ENCODE data around the gene NDUFB4. TPM values are rescaled to one million over a fixed set of nuclear protein-coding genes. Genes with fewer than 3 reads are reported as not detected.
"Not testable (repeated sequence)": the region's sequence is repeated elsewhere in the genome, so short reads cannot be mapped to it uniquely, and the experiment has no call there.

Gene NDUFB4
- total RNA-seq, 2 experiments from 2014 or later: 123 to 125 TPM

- POLR2A ChIA-PET: no interaction called here
- CTCF ChIA-PET: no interaction called here
Measured at GRCh38 chr3:120623727-120624093, 27.6 kb downstream of the NDUFB4 start.

- POLR2A ChIA-PET: no interaction called here
- CTCF ChIA-PET: no interaction called here
Measured at GRCh38 chr3:120625159-120625586, 29.0 kb downstream of the NDUFB4 start.

GRCh38 chr3:120634539-120634938 lies 38.4 kb downstream of the NDUFB4 start:
- ChIA-PET CTCF (interaction anchor here (0.6 kb wide), 1 partner anchor 12 kb away, joined by 3 read pairs; no protein-coding TSS in a partner anchor), POLR2A (no interaction called here)

GRCh38 chr3:120636795-120637401 lies 40.8 kb downstream of the NDUFB4 start:
- POLR2A ChIA-PET: no interaction called here

GRCh38 chr3:120637851-120638559 lies 41.9 kb downstream of the NDUFB4 start:
- POLR2A ChIA-PET: no interaction called here

More at GRCh38 chr3:120636795-120637401, 40.8 kb downstream of the NDUFB4 start:
- CTCF ChIA-PET: no interaction called here

GRCh38 chr3:120638820-120639219 lies 42.7 kb downstream of the NDUFB4 start:
- POLR2A ChIA-PET, CTCF ChIA-PET: not testable (repeated sequence)

More at GRCh38 chr3:120637851-120638559, 41.9 kb downstream of the NDUFB4 start:
- CTCF ChIA-PET: no interaction called here

GRCh38 chr3:120640231-120640630 lies 44.1 kb downstream of the NDUFB4 start:
- ChIA-PET POLR2A (no interaction called here), CTCF (no interaction called here)

GRCh38 chr3:120641696-120642246 lies 45.6 kb downstream of the NDUFB4 start:
- ChIA-PET CTCF (no interaction called here), POLR2A (interaction anchor here (1.2 kb wide), 1 partner anchor 101 kb away, joined by 3 read pairs; the partner anchor contains the start of genes GTF2E1 and RABL3)

GRCh38 chr3:120642368-120642948 lies 46.3 kb downstream of the NDUFB4 start:
- ChIA-PET POLR2A (interaction anchor here (1.2 kb wide), 1 partner anchor 100 kb away, joined by 3 read pairs; the partner anchor contains the start of genes GTF2E1 and RABL3), CTCF (no interaction called here)

- CTCF ChIA-PET: no interaction called here
- POLR2A ChIA-PET: no interaction called here
Measured at GRCh38 chr3:120645083-120645845, 49.1 kb downstream of the NDUFB4 start.

GRCh38 chr3:120646771-120647432 lies 50.8 kb downstream of the NDUFB4 start:
- ChIA-PET CTCF (interaction anchor here (0.7 kb wide), 1 partner anchor 12 kb away, joined by 3 read pairs; no protein-coding TSS in a partner anchor), POLR2A (no interaction called here)

- ChIA-PET POLR2A (no interaction called here), CTCF (no interaction called here)
Measured at GRCh38 chr3:120648290-120648689, 52.2 kb downstream of the NDUFB4 start.

GRCh38 chr3:120649830-120650233 lies 53.7 kb downstream of the NDUFB4 start:
- CTCF ChIA-PET: interaction anchor here (1.3 kb wide), 1 partner anchor 91 kb away, joined by 3 read pairs; no protein-coding TSS in a partner anchor
- POLR2A ChIA-PET: no interaction called here

GRCh38 chr3:120650311-120650710 lies 54.2 kb downstream of the NDUFB4 start:
- CTCF ChIA-PET: no interaction called here
- POLR2A ChIA-PET: no interaction called here

Other genes with a start within 250 kb of the NDUFB4 start
- 10 to 100 TPM; 40.0 to 40.8 TPM for gene LRRC58, start 247.0 kb upstream of the NDUFB4 start, total RNA-seq
- gene FSTL1, start 145.3 kb upstream of the NDUFB4 start, total RNA-seq: under 1 TPM; 0.23 to 0.94 TPM
- under 1 TPM; 0.23 to 0.25 TPM for gene HGD, start 85.9 kb downstream of the NDUFB4 start, total RNA-seq
- gene RABL3, start 146.2 kb downstream of the NDUFB4 start, total RNA-seq: 10 to 100 TPM; 41.4 to 42.4 TPM
- 10 to 100 TPM; 24.6 to 28.7 TPM for gene GTF2E1, start 146.4 kb downstream of the NDUFB4 start, total RNA-seq

All from activated CD8-positive, alpha-beta memory T cell treated with anti-CD3 and anti-CD28 coated beads for 36 hours (primary cell).